Measurements from ENCODE around the gene NKG7.

The NKG7 gene

DNA sequence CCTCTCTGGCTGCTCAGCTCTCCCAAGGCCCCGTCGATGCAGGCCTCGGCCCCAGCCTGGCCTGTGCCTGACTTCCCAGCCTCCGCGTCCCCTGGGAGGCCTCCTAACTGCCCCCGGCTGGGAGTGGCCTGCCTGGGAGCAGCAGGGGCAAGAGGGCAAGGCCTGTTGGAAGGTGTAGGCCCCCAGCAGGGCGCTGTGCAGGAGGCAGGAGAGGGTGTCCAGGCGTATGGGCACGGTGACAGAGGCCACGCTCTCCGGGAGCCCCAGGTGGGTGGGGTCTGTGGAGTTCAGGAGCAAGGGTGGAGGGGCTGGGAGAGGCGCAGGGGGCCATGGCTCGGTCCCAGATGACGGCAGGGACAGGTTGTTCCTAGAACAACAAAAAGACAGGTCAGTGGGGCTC is 16.7 kb upstream of the NKG7 start:
- no peak for DNase-seq

DNA sequence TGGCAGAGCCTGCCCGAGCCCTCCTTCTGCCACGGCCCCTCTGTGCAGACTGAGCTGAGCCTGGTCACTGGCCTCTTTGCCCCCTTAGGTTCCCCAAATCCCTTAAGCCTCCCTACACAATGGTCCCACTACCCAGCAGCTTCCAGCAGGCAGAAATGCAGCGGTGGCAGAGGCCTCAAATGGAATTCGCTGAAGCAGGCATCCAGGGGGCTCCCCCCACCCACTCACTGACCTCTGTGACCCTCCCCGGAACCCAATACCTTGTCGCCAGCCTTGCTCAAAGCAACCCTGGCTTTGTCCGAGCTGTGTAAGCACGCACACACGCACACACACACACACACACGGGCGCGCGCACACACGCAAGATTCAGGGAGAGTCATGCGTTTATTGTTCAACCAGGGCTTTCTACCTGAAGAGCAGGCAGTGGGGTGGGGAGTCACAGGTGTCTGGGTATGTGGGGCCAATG is 15.5 kb upstream of the NKG7 start, which contains the start of gene LIM2:
Gene LIM2 (minus strand): TSS at position 51 of the 466 bp plus-strand sequence. CDS start 531 bp downstream, outside the sequence.
- no peak for DNase-seq

DNA sequence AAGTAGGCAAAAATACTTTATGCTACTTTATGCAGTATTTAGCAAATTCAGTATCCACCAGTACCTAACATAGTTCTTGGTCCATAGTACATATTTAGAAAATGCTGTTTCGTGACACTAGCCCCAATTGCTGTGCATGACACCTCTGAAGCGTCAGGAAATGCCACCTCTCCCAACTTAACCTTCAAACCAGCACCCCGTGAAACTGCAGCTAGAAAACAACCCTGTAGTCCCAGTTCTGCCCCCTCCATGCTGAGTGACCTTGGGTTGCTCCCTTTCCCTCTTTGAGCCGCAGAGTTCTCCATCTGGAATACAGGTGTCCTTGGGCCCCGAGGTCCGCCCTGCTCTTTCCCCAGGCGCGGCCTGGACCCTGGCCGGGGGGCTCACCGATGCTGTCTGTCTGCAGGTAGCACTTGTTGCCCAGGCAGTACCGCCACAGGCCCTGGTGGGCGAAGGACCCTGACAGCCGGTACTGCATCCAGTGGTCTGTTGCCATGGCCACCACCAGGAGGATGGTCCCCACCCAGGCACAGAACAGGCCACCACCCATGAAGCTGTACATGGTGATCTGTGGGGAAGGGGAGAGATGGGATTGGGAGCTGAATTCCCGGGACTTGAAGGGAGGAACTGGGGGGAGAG is 14.5 kb upstream of the NKG7 start:
- no peak for DNase-seq

DNA sequence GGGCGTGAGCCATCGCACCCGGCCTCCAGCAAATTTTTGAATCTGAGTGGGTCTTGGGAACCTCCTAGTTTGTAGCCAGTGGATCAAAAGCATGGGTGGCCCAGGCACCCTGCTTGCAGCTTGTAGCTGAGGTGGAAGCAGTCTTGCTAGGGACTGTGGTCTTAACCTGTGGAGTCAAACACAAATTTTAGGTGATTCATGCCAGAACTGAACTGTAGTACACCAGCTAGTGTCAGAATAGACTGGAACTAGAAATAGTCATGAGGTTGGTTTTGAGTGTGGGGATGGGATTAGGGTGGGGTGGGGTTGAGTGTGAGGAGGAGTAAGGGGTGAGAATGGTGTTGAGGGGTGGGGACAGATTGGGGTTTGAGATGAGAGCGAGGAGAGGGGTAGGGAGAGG is 9.6 kb upstream of the NKG7 start:
- DNase-seq: no peak

DNA sequence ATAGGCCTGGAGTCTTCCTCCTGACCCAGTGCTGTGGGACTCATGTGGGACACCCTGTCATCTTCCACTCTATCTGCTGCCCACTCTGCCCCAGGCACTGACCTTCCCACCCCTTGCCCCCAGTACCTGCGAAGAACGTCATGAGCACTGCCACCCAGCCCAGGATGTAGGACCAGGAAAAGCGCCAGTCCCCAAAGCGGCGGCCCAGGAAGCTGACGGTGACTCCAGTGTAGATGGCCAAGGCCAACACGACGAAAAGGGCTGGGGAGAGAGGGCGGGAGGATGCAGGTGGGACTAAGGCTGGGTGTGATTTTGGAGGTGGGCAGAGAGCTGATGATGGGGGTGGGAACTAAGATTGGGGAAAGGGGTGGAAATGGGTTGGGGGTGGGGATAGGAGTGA is 7.9 kb upstream of the NKG7 start:
- DNase-seq: no peak

DNA sequence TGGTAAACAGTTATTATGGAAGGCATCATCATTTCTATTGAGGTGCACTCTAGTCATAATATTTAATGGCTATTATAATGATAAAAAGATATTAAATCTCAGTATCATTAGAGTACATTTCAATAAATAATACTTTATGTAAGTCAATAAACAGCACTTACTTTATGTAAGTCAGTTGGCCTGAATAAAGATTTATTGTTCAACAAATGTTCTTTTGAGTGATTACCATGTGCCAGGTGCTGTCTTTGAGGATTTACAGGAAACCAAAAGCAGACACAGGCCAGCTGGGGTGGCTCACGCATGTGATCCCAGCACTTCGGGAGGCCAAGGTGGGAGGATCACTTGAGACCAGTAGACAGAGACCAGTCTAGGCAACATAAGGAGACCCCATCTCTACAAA is 5.0 kb upstream of the NKG7 start:
- no peak for DNase-seq

DNA sequence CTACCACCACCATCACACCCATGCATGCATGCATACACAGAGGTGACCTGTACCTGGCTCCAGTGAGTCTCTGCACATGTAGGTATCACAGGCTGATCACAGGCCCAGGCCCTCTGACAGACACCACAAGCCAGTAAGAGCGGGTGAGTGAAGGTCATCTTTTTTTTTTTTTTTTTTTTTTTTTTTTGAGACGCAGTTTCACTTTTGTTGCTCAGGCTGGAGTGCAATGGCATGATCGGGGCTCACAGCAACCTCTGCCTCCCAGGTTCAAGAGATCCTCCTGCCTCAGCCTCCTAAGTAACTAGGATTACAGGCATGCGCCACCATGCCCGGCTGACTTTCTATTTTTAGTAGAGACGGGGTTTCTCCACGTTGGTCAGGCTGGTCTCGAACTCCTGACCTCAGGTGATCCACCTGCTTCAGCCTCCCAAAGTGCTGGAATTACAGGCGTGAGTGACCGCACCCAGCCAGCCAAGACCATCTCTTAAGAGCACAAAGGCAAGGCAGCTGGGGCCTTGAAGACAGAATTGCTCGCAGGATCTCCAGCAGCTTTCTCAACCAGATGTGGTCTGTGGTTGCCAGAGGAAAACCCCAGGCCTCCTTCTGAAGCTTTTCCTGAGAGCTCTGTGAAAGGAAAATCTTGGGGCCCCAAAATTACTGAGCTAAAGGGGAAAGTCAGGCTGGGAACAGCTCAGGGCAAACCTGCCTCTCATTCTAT is 3.2 kb upstream of the NKG7 start:
- DNase-seq: no peak

DNA sequence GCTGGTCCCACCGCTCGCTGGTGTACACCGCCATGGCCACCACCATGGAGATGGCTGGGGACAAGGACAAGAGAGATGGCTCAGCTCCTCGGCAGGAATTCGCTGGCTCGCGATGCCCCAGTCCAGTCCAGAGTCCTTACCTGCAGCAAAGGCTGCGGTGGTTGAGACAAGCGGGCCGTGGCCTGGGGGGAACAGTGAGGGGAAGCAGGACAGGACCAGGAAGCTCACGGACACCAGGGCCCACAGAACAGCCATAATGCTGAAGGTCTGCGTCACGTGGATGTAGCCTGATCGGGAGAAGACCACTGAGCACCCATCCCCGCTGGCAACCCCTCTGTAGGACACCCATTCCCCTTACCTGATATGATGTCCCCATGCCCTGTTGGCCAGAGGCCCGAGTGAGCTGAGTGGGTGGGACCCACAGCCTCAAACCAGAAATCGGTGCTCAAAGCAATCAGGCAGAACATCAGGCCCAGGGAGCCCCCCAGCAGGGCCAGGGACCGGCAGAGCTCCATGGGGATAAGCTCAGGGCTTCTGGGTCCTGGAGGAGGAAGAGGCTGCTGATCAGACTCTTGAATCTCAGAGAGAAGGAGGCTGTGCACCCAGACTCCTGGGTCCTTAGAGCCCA is 319 bp downstream of the NKG7 start:
- DNase-seq: no peak

DNA sequence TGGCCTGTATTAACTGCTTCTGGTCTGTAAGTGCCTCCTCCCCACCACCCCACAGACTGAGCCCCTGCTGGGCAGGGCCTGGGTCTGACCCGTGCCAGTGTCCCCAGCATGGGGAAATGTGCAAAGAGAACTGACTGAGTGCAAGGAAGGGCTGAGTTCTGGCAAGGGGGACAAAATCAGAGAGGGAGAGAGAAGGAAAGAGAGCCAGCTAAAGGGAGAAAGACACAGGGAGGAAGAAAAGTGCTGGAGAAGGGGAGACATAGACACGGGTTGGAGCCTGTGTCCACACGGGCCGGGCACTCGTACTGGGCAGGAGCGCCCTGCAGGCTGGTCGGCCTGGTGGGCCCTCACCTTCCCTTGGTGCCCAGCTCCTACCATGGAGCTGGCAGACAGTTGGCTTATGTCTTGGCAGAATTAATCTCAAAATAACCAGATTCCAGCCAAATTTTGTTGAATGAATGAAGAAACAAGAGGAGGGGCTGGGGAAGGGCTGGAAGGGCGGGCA is 1.2 kb downstream of the NKG7 start:
- no peak for DNase-seq

DNA sequence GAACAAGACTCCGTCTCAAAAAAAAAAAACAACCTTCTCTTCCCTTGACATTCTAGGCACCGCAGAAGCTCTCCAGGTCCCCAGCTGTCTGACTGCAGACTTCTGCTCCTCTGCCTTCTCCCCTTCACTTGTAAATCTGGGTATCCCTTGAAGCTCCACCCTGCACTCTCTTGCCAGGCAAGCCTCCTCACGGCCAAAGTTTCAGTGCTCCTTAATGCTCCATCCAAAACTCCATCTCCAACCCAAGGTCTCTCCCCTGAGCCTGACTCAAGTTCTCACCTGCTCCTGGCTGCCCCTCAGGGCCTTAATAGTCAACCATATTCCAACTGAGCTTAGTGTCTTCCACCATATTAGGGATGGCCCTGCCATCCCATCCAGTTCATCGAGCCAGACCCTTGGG is 2.2 kb downstream of the NKG7 start:
- DNase-seq: no peak

DNA sequence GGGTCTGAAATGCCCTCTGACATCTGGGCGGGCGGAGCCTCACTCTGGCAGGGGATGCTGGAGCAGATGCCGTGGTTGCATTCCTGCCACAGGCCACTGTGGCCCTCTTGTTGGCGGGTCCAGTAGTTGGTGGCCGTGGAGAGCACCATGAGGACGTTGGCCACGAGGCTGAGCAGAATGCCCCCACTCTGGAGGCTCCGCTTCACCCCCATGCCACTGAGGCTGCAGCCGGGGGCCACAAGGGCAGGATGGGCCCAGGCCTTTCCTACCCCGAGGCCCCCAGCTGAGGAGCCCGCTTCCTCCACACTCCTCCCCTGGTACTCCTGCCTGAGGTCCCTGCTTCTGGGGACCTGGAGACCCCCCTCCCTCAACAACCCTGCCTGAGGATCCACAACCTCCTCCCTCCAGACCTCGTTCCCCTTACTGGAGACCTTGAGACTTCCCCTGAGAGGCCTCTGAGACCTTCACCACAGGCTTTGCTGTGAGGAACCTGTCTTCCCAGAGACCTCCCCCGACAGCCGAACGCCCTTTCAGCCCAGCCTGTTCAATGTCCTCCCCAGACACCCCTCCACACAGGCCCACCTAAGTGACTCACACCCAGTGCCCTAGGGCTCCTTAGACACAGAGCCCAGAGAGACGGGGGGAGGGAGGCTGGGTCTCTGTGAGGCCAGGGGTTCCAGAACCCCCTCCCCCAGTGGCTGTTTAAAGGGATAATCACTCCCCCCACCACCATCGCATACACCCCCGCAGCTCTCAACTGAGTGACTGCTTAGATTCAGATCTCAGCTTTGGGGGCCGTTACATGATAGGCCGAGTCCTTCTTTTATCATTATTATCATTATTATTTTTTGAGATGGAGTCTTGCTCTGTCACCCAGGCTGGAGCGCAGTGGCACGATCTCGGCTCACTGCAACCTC is 3.8 kb downstream of the NKG7 start, which contains the start of gene CLDND2:
Gene CLDND2 (minus strand): TSS at position 638 of the 917 bp plus-strand sequence. CDS start 426 bp downstream, at position 212.
- no peak for DNase-seq

DNA sequence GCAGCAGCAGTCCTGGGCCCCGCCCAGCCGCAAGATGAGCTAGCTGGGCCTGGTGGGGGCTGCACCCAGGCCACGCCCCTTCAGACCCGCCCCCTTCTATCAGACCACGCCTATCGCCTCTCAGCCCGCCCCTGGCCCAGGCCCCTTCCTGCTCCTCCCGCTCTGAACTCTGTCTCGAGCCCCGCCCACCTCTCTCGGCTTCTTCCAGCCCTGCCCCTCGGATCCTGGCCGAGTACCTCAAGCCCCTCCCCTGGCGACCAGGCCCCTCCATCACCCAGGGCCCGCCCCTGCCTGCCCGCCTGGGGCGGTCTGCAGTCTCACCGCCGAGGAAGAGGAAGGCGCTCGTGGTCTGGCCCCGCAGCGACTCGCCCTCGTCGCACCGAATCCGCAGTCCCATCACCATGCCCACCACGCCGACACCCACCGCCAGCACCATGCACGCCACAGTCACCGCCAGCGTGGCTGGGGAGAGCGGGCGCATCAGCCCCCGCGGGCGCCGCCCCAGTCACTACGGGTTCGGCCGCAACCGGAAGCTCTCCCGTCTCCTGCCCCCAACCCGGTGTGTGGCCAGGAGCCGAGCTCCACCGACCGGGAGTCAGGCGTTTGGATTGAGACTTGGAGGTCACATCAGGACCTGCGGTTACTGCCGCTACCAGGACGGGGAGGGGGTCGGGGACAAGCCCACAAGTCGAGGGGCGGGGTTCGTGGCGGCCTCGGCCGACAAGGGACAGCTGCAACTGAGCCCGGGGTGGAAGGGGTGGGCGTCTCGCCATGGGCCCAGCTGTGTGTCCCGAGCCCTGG is 4.7 kb downstream of the NKG7 start:
- peak; percentile 97 for DNase-seq

DNA sequence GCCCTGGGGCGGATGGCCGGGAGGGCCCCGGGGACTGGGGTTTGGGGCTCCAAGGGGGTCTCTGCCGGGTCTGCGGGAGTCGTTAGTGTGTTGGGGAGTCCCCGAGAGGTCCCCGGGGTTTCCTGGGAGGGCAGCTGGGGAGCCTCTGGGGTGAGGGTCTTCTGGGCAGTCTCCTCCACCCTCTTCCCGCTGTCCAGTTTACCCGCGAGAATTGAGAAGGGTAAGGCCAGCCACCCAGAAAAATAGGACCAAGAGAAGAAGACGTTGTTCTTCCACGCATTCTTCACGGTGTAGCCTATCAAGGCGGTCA is 5.2 kb downstream of the NKG7 start:
- DNase-seq: no peak

DNA sequence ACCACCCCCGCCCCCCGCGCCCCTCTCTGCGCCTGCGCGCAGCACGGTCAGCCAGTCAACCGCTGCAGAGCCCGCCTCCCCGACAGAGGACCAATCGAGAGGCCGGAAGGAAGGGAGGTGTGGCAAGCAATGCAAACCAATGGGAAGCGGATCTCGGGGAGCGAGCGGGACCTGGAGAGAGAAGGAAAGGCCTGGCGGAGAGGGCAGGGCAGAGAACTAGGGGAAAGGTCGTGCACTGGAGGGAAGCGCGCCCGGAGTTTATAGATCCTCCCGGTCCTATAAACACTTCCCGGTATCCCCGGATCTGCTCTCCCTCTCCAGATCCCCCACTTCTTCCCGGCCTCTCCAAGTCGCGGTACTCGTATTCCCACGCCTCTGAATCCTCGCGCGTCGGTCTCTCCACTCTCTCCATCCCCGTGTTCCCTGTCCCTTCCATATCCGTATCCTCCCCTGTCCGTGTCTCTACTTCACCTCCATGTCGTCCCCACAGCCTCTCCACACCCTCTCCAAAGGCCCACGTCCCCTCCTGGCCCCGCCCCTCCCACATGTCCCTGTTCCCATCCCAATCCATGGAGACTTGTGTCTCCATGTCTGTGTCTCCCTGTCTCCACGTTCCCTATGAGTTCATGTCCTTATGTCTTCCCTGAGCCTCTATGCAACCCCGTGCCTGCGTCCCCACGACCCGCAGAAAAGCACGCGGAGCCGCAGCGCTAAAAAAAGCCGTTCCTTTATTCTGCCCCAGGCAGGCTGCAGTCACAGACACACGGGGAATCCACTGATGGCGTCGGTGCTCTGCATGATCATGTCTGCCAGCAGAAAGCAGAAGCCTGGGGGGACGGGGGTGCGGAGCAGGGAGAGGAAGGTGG is 5.8 kb downstream of the NKG7 start:
- DNase-seq: peak; percentile 85

DNA sequence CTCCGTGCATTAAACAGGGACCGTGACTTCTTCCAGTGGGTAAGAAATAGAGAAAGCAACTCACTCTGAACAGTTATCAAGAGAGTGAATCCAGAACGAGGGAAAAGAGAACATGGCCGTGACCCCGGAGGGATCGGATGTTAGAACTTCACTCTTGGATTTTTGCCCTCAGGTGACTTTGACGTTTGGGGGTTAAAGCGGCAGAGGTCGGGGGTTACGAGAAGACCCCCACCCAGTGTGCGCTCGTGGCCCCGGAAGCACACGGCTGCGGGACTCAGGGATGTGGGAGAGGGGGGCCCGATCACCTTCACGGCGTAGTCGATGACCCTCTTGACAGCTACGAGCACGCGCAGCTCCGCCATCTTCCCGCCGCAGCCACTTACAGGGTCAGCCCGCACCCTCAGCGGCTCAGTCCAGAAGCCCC is 6.5 kb downstream of the NKG7 start, which contains the start of gene ETFB:
Gene ETFB (minus strand): TSS at position 424 of the 424 bp plus-strand sequence. CDS start 62 bp downstream, at position 362.
- no peak for DNase-seq

DNA sequence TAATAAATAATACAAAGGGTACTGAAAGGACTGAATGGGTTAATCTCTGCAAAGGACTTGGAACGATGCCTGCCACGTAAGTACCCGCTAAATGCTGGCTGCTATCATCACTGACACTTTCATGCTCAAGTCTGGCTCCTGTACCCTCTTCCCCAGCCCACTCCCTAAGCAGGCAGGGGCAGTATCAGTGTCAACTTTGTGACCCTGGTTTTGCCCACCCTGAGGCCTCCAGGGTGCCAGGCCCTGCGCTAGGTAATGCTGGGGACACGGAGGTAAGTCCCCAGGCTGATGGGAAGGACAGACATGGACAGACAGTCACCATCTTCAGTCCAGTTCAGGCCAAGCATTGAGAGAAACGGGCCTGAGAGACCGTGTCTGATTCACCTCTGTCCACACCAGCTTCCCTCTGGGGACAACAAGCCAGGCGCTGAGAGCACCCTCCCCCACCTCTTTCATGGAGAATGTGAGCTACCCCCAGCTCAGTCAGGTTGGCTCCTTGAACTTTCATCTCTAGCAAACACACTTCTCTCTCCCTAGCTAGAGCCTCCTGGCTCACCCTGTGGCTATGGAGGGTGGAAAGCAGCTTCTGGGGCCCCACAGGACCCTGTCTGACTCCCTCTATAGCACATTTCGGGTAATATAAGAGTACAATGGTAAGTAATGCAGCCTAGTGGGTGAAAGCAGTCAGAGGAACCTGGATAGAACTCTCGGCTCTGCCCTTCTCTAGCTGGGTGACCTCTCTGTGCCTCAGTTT is 7.1 kb downstream of the NKG7 start:
- DNase-seq: no peak

DNA sequence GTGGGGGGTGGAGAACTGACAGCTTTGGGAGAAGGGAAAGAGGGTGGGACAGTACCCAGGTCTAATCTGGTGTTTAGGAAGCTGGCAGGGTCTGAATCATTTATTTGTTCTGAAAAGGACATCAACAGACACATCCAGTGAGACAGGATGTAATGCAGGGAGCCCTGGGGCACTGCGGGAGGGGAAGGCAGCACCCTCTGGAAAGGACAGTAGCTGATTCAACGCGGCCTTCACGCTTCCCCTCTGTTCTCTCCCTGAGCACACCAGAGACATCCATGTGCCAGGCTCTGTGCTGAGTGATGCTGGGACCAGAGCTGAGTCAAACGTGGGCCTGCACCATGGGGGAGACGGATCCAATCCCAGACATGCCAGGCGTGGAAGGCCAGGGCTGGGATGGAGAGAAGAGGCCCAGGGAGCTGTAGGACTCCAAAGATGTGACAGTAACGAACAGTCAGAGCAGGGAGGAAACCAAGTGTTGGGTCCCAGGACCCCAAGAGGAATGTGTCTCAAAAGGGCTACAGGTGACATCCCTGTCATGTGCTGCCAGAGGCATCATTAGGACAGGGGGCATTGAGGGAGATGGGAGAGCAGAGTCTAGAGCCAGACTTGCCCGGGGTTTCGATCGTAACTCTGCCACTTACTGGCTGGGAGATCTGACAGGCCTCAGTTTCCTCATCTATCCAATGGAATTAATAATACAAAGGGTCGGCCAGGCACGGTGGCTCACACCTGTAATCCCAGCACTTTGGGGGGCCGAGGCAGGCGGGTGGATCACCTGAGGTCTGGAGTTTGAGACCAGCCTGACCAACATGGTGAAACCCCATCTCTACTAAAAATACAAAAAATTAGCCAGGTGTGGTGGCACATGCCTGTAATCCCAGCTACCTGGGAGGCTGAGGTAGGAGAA is 8.0 kb downstream of the NKG7 start:
- DNase-seq: no peak

DNA sequence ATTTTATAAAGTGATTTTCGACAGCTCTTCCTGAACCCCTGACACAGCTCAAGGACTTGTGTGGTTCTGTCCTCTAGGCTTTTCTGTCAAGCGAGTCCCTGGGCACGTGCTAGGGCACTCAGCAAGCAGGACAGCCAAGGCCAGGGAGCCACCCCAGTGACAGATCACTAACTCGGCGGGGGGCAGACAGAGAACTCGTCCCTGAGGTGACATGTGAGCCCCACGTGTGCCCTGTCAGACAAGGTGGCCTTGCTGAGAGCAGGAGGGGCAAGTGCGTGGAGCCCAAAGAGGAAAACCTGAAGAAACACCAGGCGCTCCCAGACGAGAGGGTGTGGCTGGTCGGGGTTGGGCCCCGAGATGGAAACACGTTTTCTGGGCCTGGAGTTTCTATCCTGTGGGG is 11.2 kb downstream of the NKG7 start:
- no peak for DNase-seq

DNA sequence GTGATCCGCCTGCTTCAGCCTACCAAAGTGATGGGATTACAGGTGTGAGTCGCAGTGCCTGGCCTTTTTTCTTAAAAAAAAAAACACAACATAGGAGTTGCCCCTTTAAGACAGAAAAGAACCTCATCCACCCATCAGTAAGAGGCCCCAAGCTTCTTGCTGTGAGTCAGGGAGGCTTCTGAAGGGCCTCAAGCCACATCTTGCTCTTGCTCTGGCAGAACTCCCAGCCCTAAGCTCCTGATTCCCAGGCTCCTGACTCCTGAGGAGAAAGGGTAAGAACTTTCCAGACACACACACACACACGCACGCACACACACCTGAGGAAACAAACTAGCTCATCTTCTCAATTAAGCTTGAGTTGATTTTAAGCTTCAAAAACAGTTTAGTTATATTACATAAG is 13.2 kb downstream of the NKG7 start:
- DNase-seq: no peak
